Putamen (tissue), 1 donor: ENCODE results near the gene TBC1D19.

ENCODE experiments used
- DNase-seq: peaks from one replicate; pipeline ENCODE4 v3.0.0-alpha.2; 2016; ENCODE audit warnings: low spot score

The TBC1D19 gene

GRCh38 chr4:26782168-26782829 lies 198.4 kb downstream of the TBC1D19 start:
- no peak for DNase-seq

GRCh38 chr4:26782830-26783202 lies 198.9 kb downstream of the TBC1D19 start:
- no peak for DNase-seq

DNA sequence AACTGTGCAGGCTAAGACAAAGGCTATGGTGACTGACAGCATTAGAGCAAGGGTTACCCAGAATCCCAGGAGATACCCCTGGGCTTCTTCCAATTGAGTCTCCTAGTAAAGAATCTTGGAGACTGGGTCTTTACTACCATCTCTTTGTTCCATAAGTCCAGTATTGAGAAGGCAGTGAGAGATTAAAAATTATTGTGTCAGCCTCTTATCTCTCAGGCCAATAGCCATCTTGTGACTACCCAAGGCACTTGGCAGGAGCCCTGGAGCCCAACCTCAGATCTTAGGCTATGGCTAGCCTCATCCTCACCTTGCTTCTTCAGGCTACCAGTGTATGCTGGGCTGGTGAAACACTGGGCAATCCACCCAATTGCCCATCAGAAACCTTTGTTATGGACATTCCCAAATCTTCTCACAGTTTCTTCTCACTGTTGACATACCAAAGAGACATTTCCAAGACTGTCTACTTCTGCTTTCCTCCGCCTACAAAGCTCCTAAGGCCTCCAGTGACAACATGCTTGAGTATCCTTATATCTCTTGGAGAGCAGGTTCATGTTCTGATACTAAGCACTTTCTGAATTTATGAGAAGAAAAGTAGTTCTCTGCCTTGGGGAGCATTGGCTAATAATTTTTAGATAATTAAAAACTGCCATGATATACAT lies 200.5 kb downstream of the TBC1D19 start:
- no peak for DNase-seq

GRCh38 chr4:26785312-26785711 lies 201.4 kb downstream of the TBC1D19 start:
- DNase-seq: no peak

DNA sequence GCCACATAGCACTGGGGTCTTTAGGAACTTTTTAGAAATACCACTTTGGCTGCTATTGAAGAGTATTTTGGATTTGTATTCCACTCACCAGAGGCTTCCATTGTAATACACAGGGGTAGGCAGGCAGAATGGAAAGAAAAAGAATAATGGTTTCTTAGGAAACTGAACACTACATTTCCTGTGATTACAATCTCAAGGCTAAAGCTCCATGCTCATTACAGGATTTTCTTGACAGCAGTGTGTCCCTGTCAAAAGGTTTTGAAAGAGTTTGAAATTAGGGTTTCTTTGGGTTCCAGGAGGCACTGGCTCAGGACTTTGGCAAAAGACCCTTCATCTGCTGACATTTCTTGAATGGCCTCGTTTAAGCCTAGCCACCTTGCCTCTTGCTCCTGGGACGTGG lies 201.9 kb downstream of the TBC1D19 start:
- peak; percentile 5 for DNase-seq

- DNase-seq: no peak
Observed at GRCh38 chr4:26786916-26787315, 203.0 kb downstream of the TBC1D19 start.

- DNase-seq: peak; percentile 56
Observed at GRCh38 chr4:26787461-26788340, 203.8 kb downstream of the TBC1D19 start.

DNA sequence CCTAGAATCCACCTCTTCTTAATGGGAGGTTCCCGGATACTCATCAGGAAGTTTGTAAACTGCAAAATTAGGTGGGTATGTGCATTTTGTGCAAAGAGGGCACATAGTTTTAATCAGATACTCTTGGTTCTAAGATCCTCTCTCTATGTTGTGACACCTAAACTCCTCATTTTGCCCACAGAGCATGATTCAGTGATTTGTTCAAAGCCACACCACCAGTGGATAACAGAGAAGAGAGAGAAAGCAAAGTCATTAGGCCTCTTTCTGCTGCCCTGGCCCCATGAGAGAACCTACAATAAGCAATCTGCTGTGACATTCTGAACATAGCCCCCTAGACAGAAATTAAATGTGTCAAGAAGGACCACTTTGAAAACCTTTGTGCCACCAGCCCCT lies 204.5 kb downstream of the TBC1D19 start:
- DNase-seq: no peak

DNA sequence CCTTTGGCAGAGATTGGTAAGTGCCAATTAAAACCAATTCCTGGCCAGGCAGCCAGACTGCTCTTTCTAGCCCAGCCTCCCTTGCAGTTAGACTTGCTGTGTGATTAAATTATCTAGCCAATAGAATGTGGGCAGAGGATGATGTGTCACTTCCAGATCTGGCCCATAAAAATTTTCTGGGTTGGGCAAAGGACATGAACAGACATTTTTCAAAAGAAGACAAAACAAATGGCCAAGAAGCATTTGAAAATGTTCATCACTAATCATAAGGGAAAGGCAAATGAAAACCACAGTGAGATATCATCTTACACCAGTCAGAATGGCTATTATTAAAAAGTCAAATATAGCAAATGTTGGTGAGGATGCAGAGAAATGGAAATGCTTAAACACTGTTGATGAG lies 205.3 kb downstream of the TBC1D19 start:
- DNase-seq: no peak

DNA sequence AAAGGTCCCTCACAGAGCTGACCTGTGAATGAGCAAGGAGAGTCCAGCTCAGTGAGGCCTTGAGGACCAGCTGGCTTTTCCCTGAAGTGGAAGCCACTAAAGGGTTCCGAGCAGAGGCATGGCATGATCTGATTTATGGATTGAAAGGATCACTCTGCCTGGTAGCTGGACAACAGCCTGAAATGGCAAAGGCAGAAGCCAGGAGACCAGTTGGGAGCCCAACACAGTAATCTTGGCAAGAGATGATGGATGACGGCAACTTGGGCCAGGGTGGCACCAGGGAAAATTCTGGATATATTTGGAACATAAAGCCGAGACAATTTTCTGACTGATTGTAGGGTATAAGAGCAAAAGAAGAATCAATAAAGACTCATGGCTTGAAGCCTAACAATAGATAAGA lies 207.5 kb downstream of the TBC1D19 start:
- DNase-seq: no peak

DNA sequence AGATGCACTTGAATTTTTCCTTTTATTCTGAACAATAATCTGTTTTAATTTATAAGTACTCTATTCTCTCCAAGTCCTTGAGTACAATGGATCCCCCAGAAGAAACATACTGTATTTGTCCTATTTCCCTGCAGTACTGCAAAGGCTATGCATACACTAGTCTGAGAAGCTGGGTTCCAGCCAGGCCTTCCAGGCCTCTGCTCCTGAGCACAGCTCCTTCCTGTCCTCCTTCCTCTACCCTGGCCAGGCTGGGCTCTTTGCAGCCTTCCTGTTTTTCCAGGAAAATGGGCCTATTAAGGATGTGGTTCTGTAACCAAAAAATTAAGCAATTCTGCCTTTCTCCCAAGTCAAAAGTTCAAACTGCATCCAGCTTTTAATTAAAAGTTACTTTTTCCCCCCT lies 208.8 kb downstream of the TBC1D19 start:
- no peak for DNase-seq

DNA sequence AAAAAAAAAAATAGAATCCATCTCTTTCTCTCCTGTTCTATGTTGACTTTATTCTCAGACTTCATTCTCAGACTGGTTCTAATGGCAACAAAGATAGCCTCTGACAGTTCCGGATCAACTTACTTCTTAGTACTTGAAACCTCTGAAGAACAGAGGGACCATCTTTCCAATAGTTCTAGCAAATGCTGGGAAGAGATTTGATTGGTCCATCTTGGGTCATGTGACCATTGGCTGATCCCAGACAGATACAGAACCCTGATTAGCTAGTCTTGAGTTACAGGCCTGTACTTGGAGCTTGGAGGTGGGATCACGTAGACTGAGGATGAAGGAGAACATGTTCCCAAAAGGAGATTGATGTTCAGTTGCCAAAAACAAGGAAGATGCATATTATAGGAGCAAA lies 209.9 kb downstream of the TBC1D19 start:
- DNase-seq: no peak

GRCh38 chr4:26796081-26796480 lies 212.2 kb downstream of the TBC1D19 start:
- no peak for DNase-seq

- no peak for DNase-seq
Observed at GRCh38 chr4:26802790-26803189, 218.9 kb downstream of the TBC1D19 start.

GRCh38 chr4:26803211-26803861 lies 219.5 kb downstream of the TBC1D19 start:
- DNase-seq: no peak

DNA sequence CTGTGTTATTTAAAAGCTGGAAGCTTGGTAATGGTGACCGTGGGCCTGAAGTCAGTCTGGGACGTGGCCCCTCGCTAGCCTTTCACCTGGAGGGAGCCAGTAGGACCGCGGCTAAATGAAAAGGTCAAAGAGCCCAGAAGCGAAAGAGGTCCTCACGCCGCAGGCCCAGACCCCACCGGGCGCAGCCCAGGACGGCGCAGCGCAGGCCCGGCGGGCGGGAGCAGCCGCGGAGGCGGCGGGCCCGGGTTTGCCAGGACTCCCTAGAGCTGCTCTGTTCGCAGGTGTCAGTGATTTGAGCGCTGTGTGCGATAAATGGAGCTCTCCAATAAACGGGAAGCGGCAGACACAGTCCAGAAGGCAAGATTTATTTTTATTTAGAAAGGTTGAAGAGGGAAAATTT lies 220.6 kb downstream of the TBC1D19 start:
- no peak for DNase-seq

- no peak for DNase-seq
Observed at GRCh38 chr4:26804925-26805324, 221.0 kb downstream of the TBC1D19 start.
